KG1 (cell line): ENCODE results near the gene IGFALS.

ENCODE experiments used
- DNase-seq: peaks from one replicate; lab custom pipeline; 2025; lab: John Stamatoyannopoulos, UW

Gene IGFALS

GRCh38 chr16:1765826-1766225 is 27.7 kb downstream of the IGFALS start:
- no peak for DNase-seq

DNA sequence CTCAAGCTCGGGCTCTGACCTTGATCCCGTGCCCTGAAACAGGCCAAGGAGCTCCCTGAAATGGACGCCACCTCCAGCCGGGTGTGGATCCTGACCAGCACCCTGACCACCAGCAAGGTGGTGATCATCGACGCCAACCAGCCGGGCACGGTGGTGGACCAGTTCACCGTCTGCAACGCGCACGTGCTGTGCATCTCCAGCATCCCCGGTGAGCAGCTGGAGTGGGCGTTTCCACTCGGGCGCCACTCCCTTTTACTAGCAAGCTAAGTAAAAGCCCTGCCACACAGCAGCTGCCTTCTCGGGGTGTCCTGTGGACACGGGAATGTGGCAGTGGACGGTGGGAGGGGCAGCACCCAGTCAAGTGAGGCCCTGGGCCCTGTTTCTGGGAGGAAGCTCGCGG is 28.5 kb downstream of the IGFALS start:
- no peak for DNase-seq

DNA sequence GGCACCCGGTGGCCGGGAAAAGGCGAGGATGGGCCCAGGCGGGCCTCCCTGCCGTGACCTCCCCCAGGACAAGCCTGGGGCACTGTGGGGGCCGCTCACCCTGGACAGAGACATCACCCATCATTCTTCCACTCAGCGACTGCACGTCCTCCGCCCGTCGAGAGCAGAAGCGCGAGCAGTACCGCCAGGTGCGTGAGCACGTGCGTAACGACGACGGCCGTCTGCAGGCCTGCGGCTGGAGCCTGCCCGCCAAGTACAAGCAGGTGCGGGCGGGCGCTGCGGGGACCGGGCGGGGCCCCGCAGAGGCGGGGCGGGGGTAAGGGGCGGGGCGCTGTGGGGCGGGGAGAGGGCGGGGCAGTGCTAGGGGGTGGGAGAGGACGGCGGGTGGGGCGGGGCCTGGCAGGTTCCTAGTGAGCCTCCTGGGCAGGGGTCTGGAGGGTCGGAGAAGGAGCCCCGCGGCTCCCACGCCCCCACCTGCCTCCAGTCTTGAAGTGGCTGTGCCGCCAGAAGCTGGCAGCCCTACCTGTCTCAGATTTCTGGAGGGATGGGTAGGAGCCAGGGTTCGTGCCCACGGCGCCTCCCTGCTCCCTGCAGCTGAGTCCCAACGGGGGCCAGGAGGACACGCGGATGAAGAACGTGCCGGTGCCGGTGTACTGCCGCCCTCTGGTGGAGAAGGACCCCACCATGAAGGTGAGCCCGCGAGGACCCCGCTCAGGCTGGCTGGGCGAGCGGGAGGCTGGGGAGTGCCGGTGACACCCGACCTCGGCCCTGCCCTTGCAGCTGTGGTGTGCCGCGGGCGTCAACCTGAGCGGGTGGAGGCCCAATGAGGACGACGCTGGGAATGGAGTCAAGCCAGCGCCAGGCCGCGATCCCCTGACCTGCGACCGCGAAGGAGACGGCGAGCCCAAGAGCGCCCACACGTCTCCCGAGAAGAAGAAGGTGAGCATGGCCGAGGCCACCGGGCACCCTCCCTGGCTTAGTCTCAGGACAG is 29.7 kb downstream of the IGFALS start:
- no peak for DNase-seq

DNA sequence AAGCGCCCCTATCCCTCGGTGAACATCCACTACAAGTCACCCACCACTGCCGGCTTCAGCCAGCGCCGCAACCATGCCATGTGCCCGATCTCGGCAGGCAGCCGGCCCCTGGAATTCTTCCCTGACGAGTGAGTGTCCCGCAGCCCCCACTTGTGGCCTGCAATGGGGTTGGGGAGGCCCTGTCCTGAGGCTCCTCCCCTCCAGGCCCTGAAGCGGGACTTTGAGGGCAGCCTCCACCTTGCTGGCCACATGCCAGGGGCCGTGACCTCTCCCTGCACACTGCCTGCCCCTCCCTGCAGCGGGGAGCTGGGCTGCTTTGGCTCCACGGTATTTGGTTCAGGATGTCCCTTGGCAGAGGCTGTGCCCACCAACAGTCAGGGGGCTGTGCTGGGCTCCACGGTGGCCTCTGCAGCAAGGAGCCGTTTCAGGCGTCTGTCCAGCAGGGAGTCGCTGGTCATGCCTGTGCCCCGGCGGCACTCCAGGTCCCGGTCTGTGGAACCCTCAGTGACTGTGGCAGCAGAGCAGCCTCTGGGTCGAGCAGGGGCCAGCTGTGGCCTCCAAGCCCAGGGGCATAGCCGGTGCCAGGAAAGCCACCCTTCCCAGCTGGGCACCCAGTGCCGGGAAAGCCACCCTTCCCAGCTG is 30.5 kb downstream of the IGFALS start:
- no peak for DNase-seq

- no peak for DNase-seq
Measured at GRCh38 chr16:1762196-1762878, 31.2 kb downstream of the IGFALS start.

GRCh38 chr16:1761751-1762150 is 31.8 kb downstream of the IGFALS start:
- DNase-seq: no peak

GRCh38 chr16:1760911-1761310 is 32.6 kb downstream of the IGFALS start:
- DNase-seq: no peak

GRCh38 chr16:1759511-1759910 is 34.0 kb downstream of the IGFALS start:
- no peak for DNase-seq

- no peak for DNase-seq
Measured at GRCh38 chr16:1758923-1759322, 34.6 kb downstream of the IGFALS start.

DNA sequence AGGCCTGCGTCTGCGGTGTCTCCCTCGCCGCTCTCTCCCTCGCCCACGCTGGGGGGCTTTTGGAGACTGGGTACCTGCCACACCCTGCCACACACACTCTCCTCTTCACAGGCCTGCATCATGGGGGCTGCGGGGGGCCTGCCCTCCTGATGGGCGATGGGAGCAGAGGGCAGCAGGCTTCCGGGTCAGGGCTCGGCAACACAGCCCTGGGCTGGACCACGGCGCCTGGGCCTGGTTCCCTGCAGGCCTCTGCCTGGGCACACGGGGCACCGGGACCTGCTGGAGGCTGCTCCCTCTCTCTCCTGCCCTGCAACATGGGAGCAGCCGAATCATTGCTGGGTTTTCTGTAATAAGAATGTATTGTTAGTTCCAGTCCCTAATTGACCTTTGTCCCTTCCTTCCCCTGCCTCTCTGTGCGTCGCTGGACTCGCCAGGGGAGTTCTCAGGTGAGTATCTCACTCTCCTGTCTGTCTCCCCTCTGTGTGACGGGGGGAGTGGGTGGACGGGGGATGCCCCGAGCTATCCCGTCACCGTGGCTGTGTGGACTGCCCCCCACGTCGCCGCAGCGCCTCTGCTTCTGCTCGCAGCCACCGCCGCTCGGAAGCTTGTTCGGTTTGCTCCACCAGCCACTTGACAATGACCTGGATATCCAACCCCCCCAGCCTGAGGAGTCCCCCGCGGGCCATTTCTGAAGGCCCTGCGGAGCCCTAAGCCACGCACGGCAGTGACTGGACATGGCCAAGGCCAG is 35.6 kb downstream of the IGFALS start:
- no peak for DNase-seq

DNA sequence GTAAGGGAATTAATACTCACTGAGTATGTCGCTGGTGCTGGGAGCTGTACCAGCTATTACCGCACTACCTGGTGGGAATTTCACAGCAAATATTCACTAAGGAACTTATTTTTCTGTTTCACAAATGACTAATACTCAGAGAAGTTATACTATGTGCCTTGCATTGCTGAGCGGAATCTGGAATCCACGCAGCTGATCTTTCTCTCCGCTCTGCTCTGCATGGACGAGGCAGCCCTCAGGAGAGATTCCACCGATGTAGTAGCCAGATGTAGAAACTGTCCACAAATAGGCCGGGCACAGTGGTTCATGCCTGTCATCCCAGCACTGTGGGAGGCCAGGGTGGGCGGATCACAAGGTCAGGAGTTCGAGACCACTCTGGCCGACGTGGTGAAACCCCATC is 39.3 kb downstream of the IGFALS start:
- DNase-seq: no peak

GRCh38 chr16:1752853-1753252 is 40.7 kb downstream of the IGFALS start:
- no peak for DNase-seq

DNA sequence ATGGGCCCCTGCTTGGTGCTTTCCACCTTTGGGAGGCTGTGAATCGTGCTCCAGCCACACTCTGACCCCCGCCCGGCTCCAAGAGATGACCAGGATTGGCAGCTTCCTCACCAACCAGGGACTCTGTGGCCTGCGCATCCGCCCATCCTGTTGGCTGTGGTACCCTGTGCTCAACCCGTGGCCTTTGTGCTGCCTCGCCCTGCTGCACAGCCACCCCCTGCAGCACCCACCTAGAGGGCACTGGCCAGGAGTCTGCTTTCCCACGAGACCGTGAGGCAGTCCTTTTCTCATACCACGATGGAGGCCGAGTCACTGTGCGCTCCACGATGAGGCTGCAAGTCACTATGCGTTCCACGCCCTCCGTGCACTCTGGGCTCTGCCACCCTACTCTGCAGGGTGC is 41.6 kb downstream of the IGFALS start:
- no peak for DNase-seq

DNA sequence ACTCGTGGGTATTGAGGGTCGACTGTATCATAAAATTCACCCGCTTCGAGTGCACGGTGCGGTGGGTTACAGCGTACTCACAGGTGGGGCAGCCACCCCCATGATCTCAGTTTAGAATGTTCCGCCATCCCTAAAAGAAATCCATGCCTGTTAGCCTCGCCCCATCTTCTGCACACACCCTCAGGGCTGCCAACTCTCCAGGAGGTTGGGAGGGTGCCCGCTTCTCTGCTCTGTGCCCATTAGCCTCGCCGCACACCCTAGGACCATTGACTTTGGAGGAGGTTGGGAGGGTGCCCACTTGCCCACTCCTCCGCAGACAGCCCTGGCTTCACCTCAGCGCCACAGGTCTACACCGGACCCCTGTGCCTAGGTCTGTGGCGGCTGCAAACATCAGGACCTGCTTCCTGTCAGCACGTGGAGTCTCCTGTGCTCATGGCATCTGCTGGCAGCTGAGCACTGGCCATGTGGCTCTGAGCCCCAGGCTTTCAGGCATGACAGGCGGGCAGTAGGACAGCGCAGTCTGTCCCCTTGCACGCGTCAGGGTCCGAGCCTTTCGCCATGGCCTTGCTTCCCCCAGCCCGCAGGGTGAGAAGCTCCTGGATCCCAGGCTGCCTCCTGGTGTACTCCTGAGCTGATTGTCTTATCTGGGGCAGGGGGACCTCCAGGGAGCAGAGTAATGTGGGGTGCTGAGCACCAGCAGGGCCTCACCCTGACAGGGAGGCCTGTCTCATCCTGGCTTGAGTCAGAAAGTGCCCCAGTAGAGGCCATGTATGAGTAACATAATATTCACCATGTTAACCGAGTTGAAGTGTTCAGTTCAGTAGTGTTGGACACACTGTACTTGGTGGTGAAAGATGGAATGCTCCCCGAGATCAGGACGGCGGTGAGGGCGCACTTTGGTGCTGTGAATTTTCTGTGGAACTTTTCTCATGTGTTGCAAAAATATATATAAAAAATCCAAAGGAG is 44.1 kb downstream of the IGFALS start:
- DNase-seq: no peak

DNA sequence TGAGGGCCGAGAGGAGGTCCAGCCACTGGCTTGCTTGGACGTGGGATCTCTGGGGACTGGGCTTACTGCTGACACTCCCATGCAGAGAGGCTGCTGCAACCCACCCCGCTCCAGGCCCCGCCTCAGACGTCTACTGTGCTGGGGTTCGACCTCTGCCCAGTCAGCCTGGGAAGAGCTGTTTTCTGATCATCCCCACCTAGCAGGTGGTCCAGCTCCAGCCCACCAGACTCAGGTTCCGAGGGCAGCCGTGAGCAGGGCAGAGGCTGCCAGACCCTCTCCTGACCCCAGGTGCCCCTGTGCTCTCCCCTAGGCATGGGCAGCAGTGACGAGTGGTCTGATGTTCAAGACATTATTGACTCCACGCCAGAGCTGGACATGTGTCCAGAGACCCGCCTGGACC is 45.6 kb downstream of the IGFALS start:
- DNase-seq: no peak

- DNase-seq: no peak
Measured at GRCh38 chr16:1746693-1747195, 46.8 kb downstream of the IGFALS start.

DNA sequence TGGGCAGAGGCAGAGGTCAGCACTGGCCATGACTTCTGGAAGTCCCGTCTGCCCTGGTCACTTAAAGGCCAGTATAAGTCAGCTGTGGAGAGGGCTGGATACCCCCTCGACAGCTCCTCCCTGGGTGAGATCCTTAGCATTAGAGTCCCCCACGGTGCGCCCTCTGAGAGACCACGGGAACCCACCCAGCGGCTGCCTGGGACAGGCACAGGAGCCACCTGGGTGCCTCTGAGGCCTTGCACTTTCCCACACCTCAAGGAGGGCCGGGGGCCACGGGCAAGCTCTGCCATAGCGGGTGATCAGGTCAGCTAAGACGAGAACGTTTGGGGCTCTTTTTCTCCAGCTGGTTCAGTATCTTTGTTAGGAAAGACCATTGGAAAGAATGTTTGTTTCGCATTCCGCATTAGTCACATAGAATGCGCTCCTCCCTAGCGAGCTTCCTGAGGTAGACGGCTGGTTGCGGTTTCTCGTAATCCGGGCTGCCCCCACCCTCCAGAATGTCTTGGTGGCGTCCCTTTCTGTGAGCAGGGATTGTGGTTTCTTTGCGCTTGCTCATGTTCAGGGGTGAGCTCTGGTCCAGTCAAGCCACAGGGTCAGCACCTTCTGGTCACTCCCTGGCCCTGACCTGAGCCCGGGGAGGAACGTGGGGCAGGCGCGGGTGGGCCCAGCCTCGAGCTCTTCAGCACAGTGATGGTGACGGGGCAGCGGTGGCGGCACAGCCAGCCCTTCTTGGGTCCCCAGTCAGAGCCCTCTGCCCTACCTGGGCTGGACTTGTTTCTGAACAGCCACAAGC is 47.4 kb downstream of the IGFALS start:
- DNase-seq: no peak

DNA sequence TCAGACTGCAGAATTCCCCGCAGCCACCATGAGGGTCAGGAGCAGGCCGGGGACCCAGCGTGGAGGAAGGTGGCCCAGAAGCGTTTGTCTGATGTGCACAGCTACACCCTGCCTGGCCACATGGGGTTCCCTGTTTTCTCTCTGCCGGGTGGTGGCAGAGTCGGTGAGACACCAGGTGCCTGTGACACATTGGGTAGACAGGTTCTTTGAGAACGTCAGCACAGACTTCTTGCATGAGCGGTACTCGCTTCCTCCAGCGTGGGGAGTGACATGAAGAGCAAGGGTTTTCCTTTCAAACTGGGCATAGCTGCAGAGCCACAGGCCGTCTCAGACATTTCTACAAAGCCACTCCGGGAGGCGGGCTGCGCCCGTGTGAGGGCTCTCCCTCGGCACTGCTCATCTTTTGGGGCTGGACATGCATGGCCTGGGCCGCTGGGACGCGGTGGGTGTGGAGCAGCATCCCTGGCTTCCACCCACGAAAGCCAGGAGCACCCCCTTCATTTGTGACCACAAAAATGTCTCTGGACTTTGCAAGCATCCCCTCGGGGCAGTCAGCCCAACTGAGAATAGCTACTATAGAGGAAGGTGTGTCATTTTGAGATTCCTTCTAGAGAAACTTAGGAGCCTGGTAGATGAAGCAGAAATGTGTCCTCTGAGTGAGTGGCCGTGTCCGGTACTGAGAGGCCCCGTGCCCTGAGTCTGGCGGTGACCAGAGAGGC is 48.2 kb downstream of the IGFALS start:
- DNase-seq: no peak

- DNase-seq: no peak
Measured at GRCh38 chr16:1744338-1744840, 49.1 kb downstream of the IGFALS start.
